OCI-LY1 (cell line): ENCODE measurements around the gene TUFT1.

ENCODE experiments used
- CTCF ChIP-seq: fragments of 200-600 bp; sonication (generic), shearing (Covaris generic); IDR thresholded peaks from 2 replicates; pipeline ENCODE4 v1.5.1; 2017; ENCODE audit warnings: mild to moderate bottlenecking, antibody characterized with exemption, low read length, moderate library complexity, mixed read lengths
- EZH2 ChIP-seq: fragments of 200-600 bp; sonication (generic), shearing (Covaris generic); IDR thresholded peaks from 2 replicates; pipeline ENCODE4 v1.8.0; 2017; ENCODE audit warnings: borderline replicate concordance, mixed run types, mild to moderate bottlenecking, antibody characterized with exemption, low read length, moderate library complexity, mixed read lengths

DNA sequence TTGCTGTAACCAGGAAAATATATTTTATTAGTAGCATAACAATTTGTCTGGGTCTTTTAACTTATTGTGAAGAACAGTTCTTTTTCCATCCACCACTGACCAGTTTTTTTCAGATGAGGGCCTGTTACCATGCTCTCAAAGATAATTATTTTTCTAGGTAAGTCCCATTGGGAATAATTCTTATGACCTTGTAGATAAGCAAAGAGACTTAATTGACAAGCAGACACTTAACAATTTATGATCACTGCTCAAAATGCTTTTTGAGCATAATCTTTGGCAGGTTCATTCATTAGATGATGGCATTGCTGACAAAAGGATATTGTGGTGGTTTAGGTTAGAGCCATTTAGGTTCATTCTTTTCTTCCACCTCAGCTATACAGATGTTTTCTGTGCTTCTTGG is 78.4 kb downstream of the TUFT1 start:
- TF ChIP-seq CTCF = no peak
- no peak for TF ChIP-seq EZH2
